Liver (tissue), 9 donors: ENCODE results near the gene RYR3. TPM values are rescaled to one million over a fixed set of nuclear protein-coding genes. Genes with fewer than 3 reads are reported as not detected.

Source experiments
- DNase-seq: peaks from one replicate; pipeline ENCODE4 v3.0.0-alpha.2; 2017; ENCODE audit warnings: low spot score
- H3K27ac ChIP-seq, 2 donors: one replicate each; pipeline ENCODE4 v1.7.0; 2013; ENCODE audit warnings: inconsistent platforms in 2 of 2, low read length in 2 of 2, control low read depth in 1 of 2, low read depth in 1 of 2, mild to moderate bottlenecking in 1 of 2
- H3K27me3 ChIP-seq, 4 donors: one replicate each; pipeline versions ENCODE4 v1.6.1 to v1.7.0; 2013; ENCODE audit warnings: low read length in 3 of 4, inconsistent platforms in 1 of 4, mild to moderate bottlenecking in 1 of 4, moderate library complexity in 1 of 4; ENCODE audit not compliant: control insufficient read depth in 4 of 4, insufficient read depth in 4 of 4
- H3K36me3 ChIP-seq, 4 donors: one replicate each; pipeline versions ENCODE4 v1.6.1 to v1.7.0; 2013; ENCODE audit warnings: low read length in 3 of 4, mild to moderate bottlenecking in 3 of 4, low read depth in 1 of 4, moderate library complexity in 1 of 4; ENCODE audit not compliant: control insufficient read depth in 4 of 4, insufficient read depth in 3 of 4
- H3K4me1 ChIP-seq, 4 donors: one replicate each; pipeline versions ENCODE4 v1.6.1 to v1.7.0; 2013; ENCODE audit warnings: low read length in 3 of 4, mild to moderate bottlenecking in 3 of 4, moderate library complexity in 1 of 4; ENCODE audit not compliant: control insufficient read depth in 4 of 4, insufficient read depth in 4 of 4
- H3K4me3 ChIP-seq, 3 donors: one replicate each; pipeline versions ENCODE4 v1.6.1 to v1.7.0; 2013; ENCODE audit warnings: low read length in 3 of 3, control low read depth in 1 of 3, low read depth in 1 of 3, mild to moderate bottlenecking in 1 of 3
- H3K9ac ChIP-seq, 2 donors: one replicate each; pipeline ENCODE4 v1.7.0; 2013; ENCODE audit warnings: low read length in 2 of 2, mild to moderate bottlenecking in 2 of 2, moderate library complexity in 2 of 2, control low read depth in 1 of 2, low read depth in 1 of 2
- H3K9me3 ChIP-seq, 4 donors: one replicate each; pipeline versions ENCODE4 v1.6.1 to v1.7.0; 2013; ENCODE audit warnings: low read length in 3 of 4; ENCODE audit not compliant: control insufficient read depth in 4 of 4
- EGR1 ChIP-seq, 2 donors: IDR thresholded peaks; 2 replicates each; pipeline ENCODE4 v1.6.1; 2016 to 2018; ENCODE audit warnings: antibody characterized with exemption in 2 of 2, low read depth in 2 of 2
- FOXA1 ChIP-seq: IDR thresholded peaks from 2 replicates; pipeline ENCODE4 v1.6.1; 2016; ENCODE audit warnings: antibody characterized with exemption
- FOXA2 ChIP-seq: IDR thresholded peaks from 2 replicates; pipeline ENCODE4 v1.6.1; 2016; ENCODE audit warnings: antibody characterized with exemption
- GABPA ChIP-seq, 2 donors: IDR thresholded peaks in 1 of 2; conservative IDR thresholded peaks in 1 of 2; 2 replicates each; pipeline ENCODE4 v1.6.1; 2016; ENCODE audit warnings: antibody characterized with exemption in 2 of 2, mild to moderate bottlenecking in 1 of 2, moderate library complexity in 1 of 2
- HNF4A ChIP-seq, 2 donors: conservative IDR thresholded peaks; 2 replicates each; pipeline ENCODE4 v1.6.1; 2016; ENCODE audit warnings: antibody characterized with exemption in 2 of 2, mild to moderate bottlenecking in 2 of 2
- HNF4G ChIP-seq: IDR thresholded peaks from 2 replicates; pipeline ENCODE4 v1.6.1; 2016; ENCODE audit warnings: antibody characterized with exemption
- JUND ChIP-seq, 2 donors: IDR thresholded peaks; 2 replicates each; pipeline ENCODE4 v1.6.1; 2016; ENCODE audit warnings: antibody characterized with exemption in 2 of 2
- MAX ChIP-seq: IDR thresholded peaks from 2 replicates; pipeline ENCODE4 v1.6.1; 2016; ENCODE audit warnings: antibody characterized with exemption
- NR2F2 ChIP-seq: IDR thresholded peaks from 2 replicates; pipeline ENCODE4 v1.6.1; 2016; ENCODE audit warnings: antibody characterized with exemption
- RAD21 ChIP-seq, 2 donors: IDR thresholded peaks; 2 replicates each; pipeline ENCODE4 v1.6.1; 2016; ENCODE audit warnings: antibody characterized with exemption in 2 of 2, mild to moderate bottlenecking in 2 of 2
- RXRA ChIP-seq, 2 donors: IDR thresholded peaks; 2 replicates each; pipeline ENCODE4 v1.6.1; 2017 to 2018; ENCODE audit warnings: antibody characterized with exemption in 2 of 2, mild to moderate bottlenecking in 1 of 2
- SP1 ChIP-seq: IDR thresholded peaks from 2 replicates; pipeline ENCODE4 v1.6.1; 2018; ENCODE audit warnings: antibody characterized with exemption, mild to moderate bottlenecking
- TAF1 ChIP-seq: conservative IDR thresholded peaks from 2 replicates; pipeline ENCODE4 v1.6.1; 2016; ENCODE audit warnings: antibody characterized with exemption, mild to moderate bottlenecking
- YY1 ChIP-seq: IDR thresholded peaks from 2 replicates; pipeline ENCODE4 v1.6.1; 2016; ENCODE audit warnings: antibody characterized with exemption, mild to moderate bottlenecking
- WGBS: extraction: QIAGEN DNeasy Blood & Tissue Kit; methylation state at CpG from one replicate; pipeline ENCODE4 v1.1.7; 2013; 5-methylcytosine and 5-hydroxymethylcytosine counted together
- polyA plus RNA-seq, 2 donors: library from polyadenylated mRNA; stranded (reverse) in 1 of 2; unstranded in 1 of 2; fragments of 200-250 nt in 1 of 2; fragments of >200 nt in 1 of 2; fragmentation: Nextera tagmentation in 1 of 2; extraction: Ambion mirVana in 1 of 2; gene quantifications; one replicate each; pipeline versions ENCODE4 v1.2.1 to v1.2.3, GENCODE V29; 2013 to 2015
- total RNA-seq, 2 donors: library from RNA; depleted of rRNA; stranded (reverse); fragments of >200 nt; gene quantifications; one replicate each; pipeline ENCODE4 v1.2.3, GENCODE V29; 2014
- TF ChIP-seq, protein P1 (sequence below): IDR thresholded peaks from 2 replicates; pipeline ENCODE4 v1.6.1; 2016; ENCODE audit warnings: antibody characterized with exemption
- TF ChIP-seq, protein P2 (sequence below): IDR thresholded peaks from 2 replicates; pipeline ENCODE4 v1.6.1; 2016; ENCODE audit warnings: antibody characterized with exemption
- TF ChIP-seq, protein P3 (sequence below): fragments of 150-350 bp; IDR thresholded peaks from 2 replicates; pipeline ENCODE4 v1.5.1; 2017; ENCODE audit warnings: improper control_type of control experiment, low read depth, low read length; ENCODE audit not compliant: missing input control
- TF ChIP-seq, protein P4 (sequence below): IDR thresholded peaks from 2 replicates; pipeline ENCODE4 v1.6.1; 2016; ENCODE audit warnings: antibody characterized with exemption, mild to moderate bottlenecking
- donor health status: healthy.
- donor health status: healthy.
- donor health status: healthy.
- donor health status: healthy.
- donor health status: healthy.

The RYR3 gene
- total and polyA plus RNA-seq, 4 donors: 0.01 to 1.1 (median 0.22) TPM

DNA sequence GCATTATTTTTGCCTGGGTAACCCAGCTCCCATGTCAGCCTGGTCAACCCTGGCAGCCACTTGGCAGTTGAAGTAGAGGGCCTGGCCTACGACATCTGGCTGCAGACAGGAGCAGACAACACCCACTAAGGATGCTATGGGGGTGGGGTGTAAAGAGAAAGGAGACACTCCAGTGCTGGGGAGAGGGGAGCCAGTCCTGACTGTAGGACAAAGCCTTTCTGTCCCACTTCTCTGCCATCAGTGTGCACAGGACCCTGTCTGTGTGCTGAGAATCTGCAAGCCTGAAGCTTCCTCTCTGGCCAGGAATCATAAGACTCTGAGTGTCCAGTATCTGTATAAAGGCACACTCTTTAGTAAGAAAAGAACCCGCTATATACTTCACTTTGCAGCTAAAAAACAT is 561.2 kb downstream of the RYR3 start:
- no peaks in the 10 kb centered on the region for H3K4me1 ChIP-seq
- no peaks in the 10 kb centered on the region for H3K27me3 ChIP-seq
- H3K4me3 ChIP-seq: no peak overlapping the region
- H3K9me3 ChIP-seq: no peaks in the 10 kb centered on the region
- no peak overlapping the region for H3K9ac ChIP-seq
- WGBS: 97% methylated on average over 2 of the region's 2 CpGs
- no peak overlapping the region for H3K27ac ChIP-seq
- no peak for DNase-seq
- peaks cover 0 to 2% (median 0%) of the 10 kb centered on the region in 4 donors for H3K36me3 ChIP-seq
- TF ChIP-seq, protein P1, sequence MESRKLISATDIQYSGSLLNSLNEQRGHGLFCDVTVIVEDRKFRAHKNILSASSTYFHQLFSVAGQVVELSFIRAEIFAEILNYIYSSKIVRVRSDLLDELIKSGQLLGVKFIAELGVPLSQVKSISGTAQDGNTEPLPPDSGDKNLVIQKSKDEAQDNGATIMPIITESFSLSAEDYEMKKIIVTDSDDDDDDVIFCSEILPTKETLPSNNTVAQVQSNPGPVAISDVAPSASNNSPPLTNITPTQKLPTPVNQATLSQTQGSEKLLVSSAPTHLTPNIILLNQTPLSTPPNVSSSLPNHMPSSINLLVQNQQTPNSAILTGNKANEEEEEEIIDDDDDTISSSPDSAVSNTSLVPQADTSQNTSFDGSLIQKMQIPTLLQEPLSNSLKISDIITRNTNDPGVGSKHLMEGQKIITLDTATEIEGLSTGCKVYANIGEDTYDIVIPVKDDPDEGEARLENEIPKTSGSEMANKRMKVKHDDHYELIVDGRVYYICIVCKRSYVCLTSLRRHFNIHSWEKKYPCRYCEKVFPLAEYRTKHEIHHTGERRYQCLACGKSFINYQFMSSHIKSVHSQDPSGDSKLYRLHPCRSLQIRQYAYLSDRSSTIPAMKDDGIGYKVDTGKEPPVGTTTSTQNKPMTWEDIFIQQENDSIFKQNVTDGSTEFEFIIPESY: no peak
- TF ChIP-seq MAX: no peak
- TF ChIP-seq JUND (IDR thresholded peaks at IDR 0.05): no peak
- TF ChIP-seq SP1: no peak
- no peak for TF ChIP-seq GABPA (IDR thresholded peaks at IDR 0.05 in 1 of 2, conservative IDR thresholded peaks at IDR 0.05 in 1 of 2)
- no peak for TF ChIP-seq FOXA2
- TF ChIP-seq, protein P2, sequence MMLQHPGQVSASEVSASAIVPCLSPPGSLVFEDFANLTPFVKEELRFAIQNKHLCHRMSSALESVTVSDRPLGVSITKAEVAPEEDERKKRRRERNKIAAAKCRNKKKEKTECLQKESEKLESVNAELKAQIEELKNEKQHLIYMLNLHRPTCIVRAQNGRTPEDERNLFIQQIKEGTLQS: no peak
- TF ChIP-seq HNF4A (conservative IDR thresholded peaks at IDR 0.05): no peak
- no peak for TF ChIP-seq EGR1 (IDR thresholded peaks at IDR 0.05; ENCODE audit: low read depth in 2 of 2)
- TF ChIP-seq RAD21 (IDR thresholded peaks at IDR 0.05): no peak
- TF ChIP-seq FOXA1: no peak
- no peak for TF ChIP-seq YY1
- TF ChIP-seq RXRA (IDR thresholded peaks at IDR 0.05): no peak
- no peak for TF ChIP-seq TAF1
- no peak for TF ChIP-seq HNF4G
- TF ChIP-seq, protein P3, sequence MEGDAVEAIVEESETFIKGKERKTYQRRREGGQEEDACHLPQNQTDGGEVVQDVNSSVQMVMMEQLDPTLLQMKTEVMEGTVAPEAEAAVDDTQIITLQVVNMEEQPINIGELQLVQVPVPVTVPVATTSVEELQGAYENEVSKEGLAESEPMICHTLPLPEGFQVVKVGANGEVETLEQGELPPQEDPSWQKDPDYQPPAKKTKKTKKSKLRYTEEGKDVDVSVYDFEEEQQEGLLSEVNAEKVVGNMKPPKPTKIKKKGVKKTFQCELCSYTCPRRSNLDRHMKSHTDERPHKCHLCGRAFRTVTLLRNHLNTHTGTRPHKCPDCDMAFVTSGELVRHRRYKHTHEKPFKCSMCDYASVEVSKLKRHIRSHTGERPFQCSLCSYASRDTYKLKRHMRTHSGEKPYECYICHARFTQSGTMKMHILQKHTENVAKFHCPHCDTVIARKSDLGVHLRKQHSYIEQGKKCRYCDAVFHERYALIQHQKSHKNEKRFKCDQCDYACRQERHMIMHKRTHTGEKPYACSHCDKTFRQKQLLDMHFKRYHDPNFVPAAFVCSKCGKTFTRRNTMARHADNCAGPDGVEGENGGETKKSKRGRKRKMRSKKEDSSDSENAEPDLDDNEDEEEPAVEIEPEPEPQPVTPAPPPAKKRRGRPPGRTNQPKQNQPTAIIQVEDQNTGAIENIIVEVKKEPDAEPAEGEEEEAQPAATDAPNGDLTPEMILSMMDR: no peak
- TF ChIP-seq, protein P4, sequence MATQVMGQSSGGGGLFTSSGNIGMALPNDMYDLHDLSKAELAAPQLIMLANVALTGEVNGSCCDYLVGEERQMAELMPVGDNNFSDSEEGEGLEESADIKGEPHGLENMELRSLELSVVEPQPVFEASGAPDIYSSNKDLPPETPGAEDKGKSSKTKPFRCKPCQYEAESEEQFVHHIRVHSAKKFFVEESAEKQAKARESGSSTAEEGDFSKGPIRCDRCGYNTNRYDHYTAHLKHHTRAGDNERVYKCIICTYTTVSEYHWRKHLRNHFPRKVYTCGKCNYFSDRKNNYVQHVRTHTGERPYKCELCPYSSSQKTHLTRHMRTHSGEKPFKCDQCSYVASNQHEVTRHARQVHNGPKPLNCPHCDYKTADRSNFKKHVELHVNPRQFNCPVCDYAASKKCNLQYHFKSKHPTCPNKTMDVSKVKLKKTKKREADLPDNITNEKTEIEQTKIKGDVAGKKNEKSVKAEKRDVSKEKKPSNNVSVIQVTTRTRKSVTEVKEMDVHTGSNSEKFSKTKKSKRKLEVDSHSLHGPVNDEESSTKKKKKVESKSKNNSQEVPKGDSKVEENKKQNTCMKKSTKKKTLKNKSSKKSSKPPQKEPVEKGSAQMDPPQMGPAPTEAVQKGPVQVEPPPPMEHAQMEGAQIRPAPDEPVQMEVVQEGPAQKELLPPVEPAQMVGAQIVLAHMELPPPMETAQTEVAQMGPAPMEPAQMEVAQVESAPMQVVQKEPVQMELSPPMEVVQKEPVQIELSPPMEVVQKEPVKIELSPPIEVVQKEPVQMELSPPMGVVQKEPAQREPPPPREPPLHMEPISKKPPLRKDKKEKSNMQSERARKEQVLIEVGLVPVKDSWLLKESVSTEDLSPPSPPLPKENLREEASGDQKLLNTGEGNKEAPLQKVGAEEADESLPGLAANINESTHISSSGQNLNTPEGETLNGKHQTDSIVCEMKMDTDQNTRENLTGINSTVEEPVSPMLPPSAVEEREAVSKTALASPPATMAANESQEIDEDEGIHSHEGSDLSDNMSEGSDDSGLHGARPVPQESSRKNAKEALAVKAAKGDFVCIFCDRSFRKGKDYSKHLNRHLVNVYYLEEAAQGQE: no peak
- no peak for TF ChIP-seq NR2F2
